GM23338 (cell line): ENCODE data around the gene SPC24.

Source experiments
- CREB1 ChIP-seq: fragments of 250-450 bp; sonication (Bioruptor Pico); IDR thresholded peaks from 2 replicates; pipeline ENCODE4 v1.5.0; 2020; ENCODE audit warnings: low read depth, mild to moderate bottlenecking, moderate library complexity
- CTCF ChIP-seq, 2 experiments: fragments of 200-600 bp in 1 of 2; sonication (generic) in 1 of 2; conservative IDR thresholded peaks; 2 replicates each; pipeline versions ENCODE4 v1.5.1 to v1.6.1; 2016 to 2017; ENCODE audit warnings: antibody characterized with exemption in 2 of 2, low read depth in 2 of 2, mild to moderate bottlenecking in 2 of 2, moderate library complexity in 1 of 2
- EZH2 ChIP-seq: fragments of 200-600 bp; sonication (generic); IDR thresholded peaks from one replicate; pipeline ENCODE4 v1.8.0; 2017; ENCODE audit warnings: antibody characterized with exemption, mild to moderate bottlenecking, low read depth; ENCODE audit not compliant: unreplicated experiment
- EZH2phosphoT487 ChIP-seq: fragments of 200-600 bp; sonication (generic); IDR thresholded peaks from one replicate; pipeline ENCODE4 v1.8.1; 2018; ENCODE audit warnings: antibody characterized with exemption; ENCODE audit not compliant: unreplicated experiment
- JUNB ChIP-seq: IDR thresholded peaks from one replicate; pipeline ENCODE4 v1.6.1; 2016; ENCODE audit warnings: antibody characterized with exemption; ENCODE audit not compliant: unreplicated experiment
- NANOG ChIP-seq: IDR thresholded peaks from 2 replicates; pipeline ENCODE4 v1.6.1; 2016; ENCODE audit warnings: antibody characterized with exemption, borderline replicate concordance
- POLR2AphosphoS5 ChIP-seq: IDR thresholded peaks from 2 replicates; pipeline ENCODE4 v1.6.1; 2016; ENCODE audit warnings: antibody characterized with exemption, low read depth
- REST ChIP-seq: IDR thresholded peaks from one replicate; pipeline ENCODE4 v1.6.1; 2018; ENCODE audit warnings: antibody characterized with exemption; ENCODE audit not compliant: unreplicated experiment
- STAT1 ChIP-seq: IDR thresholded peaks from one replicate; pipeline ENCODE4 v1.6.1; 2016; ENCODE audit warnings: antibody characterized with exemption; ENCODE audit not compliant: unreplicated experiment
- ZNF114 ChIP-seq: fragments of 250-450 bp; sonication (Bioruptor Pico); IDR thresholded peaks from 2 replicates; pipeline ENCODE4 v1.5.0; 2020; ENCODE audit warnings: mild to moderate bottlenecking, moderate library complexity
- ZNF331 ChIP-seq: fragments of 250-450 bp; sonication (Bioruptor Pico); IDR thresholded peaks from 2 replicates; pipeline ENCODE4 v1.5.0; 2020; ENCODE audit warnings: low read depth, mild to moderate bottlenecking, moderate library complexity
- TF ChIP-seq, protein P1 (sequence below): fragments of 250-450 bp; sonication (Bioruptor Pico); IDR thresholded peaks from 2 replicates; pipeline ENCODE4 v1.5.0; 2020; ENCODE audit warnings: mild to moderate bottlenecking, moderate library complexity

DNA sequence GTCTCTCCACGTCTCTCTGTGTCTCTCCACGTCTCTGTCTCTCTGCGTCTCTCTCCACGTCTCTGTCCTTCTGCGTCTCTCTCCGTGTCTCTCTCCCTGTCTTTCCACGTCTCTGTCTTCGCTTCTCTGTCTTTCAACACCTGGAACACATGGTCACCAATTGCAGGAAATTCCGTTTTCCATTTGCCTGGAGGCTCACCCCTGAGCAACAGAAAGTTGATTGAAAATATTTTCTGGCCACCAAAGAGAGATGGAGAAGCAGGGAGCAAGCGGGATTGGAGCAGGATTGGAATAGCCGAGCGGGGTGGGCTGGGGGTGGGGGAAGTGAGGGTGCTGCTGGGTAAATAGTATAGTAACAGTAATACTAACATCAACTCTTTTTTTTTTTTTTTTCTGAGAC lies 40.1 kb upstream of the SPC24 start:
- TF ChIP-seq CTCF (conservative IDR thresholded peaks at IDR 0.05; ENCODE audit: low read depth in 2 of 2) (no peak), EZH2phosphoT487 (no peak), POLR2AphosphoS5 (no peak), EZH2 (no peak), CREB1 (no peak), STAT1 (no peak), REST (no peak), JUNB (no peak), NANOG (no peak), ZNF331 (CRISPR knock-in tag) (no peak), ZNF114 (CRISPR knock-in tag) (no peak)
- TF ChIP-seq, protein P1, sequence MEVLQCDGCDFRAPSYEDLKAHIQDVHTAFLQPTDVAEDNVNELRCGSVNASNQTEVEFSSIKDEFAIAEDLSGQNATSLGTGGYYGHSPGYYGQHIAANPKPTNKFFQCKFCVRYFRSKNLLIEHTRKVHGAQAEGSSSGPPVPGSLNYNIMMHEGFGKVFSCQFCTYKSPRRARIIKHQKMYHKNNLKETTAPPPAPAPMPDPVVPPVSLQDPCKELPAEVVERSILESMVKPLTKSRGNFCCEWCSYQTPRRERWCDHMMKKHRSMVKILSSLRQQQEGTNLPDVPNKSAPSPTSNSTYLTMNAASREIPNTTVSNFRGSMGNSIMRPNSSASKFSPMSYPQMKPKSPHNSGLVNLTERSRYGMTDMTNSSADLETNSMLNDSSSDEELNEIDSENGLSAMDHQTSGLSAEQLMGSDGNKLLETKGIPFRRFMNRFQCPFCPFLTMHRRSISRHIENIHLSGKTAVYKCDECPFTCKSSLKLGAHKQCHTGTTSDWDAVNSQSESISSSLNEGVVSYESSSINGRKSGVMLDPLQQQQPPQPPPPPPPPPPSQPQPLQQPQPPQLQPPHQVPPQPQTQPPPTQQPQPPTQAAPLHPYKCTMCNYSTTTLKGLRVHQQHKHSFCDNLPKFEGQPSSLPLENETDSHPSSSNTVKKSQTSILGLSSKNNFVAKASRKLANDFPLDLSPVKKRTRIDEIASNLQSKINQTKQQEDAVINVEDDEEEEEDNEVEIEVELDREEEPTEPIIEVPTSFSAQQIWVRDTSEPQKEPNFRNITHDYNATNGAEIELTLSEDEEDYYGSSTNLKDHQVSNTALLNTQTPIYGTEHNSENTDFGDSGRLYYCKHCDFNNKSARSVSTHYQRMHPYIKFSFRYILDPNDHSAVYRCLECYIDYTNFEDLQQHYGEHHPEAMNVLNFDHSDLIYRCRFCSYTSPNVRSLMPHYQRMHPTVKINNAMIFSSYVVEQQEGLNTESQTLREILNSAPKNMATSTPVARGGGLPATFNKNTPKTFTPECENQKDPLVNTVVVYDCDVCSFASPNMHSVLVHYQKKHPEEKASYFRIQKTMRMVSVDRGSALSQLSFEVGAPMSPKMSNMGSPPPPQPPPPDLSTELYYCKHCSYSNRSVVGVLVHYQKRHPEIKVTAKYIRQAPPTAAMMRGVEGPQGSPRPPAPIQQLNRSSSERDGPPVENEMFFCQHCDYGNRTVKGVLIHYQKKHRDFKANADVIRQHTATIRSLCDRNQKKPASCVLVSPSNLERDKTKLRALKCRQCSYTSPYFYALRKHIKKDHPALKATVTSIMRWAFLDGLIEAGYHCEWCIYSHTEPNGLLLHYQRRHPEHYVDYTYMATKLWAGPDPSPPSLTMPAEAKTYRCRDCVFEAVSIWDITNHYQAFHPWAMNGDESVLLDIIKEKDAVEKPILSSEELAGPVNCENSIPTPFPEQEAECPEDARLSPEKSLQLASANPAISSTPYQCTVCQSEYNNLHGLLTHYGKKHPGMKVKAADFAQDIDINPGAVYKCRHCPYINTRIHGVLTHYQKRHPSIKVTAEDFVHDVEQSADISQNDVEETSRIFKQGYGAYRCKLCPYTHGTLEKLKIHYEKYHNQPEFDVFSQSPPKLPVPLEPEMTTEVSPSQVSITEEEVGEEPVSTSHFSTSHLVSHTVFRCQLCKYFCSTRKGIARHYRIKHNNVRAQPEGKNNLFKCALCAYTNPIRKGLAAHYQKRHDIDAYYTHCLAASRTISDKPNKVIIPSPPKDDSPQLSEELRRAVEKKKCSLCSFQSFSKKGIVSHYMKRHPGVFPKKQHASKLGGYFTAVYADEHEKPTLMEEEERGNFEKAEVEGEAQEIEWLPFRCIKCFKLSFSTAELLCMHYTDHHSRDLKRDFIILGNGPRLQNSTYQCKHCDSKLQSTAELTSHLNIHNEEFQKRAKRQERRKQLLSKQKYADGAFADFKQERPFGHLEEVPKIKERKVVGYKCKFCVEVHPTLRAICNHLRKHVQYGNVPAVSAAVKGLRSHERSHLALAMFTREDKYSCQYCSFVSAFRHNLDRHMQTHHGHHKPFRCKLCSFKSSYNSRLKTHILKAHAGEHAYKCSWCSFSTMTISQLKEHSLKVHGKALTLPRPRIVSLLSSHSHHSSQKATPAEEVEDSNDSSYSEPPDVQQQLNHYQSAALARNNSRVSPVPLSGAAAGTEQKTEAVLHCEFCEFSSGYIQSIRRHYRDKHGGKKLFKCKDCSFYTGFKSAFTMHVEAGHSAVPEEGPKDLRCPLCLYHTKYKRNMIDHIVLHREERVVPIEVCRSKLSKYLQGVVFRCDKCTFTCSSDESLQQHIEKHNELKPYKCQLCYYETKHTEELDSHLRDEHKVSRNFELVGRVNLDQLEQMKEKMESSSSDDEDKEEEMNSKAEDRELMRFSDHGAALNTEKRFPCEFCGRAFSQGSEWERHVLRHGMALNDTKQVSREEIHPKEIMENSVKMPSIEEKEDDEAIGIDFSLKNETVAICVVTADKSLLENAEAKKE (CRISPR knock-in tag): no peak
